ENCODE data around the gene ITPRIPL1. TPM values are rescaled to one million over a fixed set of nuclear protein-coding genes. Genes with fewer than 3 reads are reported as not detected.

The ITPRIPL1 gene
- total and polyA plus RNA-seq, 2 of the 8 experiments (the other 6 are each of a cell fraction or from before 2014, with no cell fraction given) = 10.6 to 16.1 TPM

DNA sequence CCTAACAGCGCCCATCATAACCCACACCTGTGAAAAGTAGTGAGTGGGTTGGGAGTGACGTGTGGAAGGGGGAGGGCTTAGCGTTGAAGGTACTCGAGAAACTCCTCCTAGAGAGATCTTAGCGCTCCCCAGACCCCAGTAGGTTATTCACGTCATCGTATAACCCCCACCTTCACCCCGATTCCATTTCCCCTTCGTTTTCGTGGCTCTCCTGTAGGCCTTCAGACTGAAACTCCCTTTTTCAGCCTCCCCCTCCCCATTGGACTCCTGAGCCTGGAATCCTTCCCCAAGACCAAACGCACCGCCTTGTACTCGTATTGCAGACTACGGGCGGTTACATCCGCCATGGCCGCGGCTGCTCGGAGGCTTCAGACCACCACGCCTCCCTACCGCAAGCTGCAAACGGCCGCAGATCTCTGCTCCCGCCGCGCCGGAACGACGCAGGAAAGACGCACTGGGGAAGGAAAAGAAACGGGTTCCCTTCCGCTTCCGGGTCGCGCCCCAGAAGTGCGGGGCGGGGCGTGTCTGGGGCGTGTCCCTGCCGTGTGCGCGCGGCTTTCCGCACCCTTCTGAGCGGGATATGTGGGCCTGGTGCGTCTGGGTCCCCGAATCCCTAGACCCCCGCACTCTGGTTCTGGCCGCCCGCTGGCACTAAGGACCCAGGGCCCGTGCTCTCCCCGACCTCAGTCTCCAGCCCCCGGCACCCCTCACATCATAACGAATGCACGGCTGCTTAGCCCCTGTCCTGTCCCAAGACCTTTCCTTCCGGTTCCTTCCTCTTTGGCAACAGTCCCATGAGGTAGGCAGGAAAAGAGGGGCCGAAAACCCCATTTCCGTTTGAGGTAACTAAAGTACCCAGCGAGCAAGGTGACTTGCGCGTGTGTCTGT, 19.8 kb upstream of the ITPRIPL1 start, which contains the start of gene SNRNP200 (continued):
- TF ChIP-seq, protein P1, sequence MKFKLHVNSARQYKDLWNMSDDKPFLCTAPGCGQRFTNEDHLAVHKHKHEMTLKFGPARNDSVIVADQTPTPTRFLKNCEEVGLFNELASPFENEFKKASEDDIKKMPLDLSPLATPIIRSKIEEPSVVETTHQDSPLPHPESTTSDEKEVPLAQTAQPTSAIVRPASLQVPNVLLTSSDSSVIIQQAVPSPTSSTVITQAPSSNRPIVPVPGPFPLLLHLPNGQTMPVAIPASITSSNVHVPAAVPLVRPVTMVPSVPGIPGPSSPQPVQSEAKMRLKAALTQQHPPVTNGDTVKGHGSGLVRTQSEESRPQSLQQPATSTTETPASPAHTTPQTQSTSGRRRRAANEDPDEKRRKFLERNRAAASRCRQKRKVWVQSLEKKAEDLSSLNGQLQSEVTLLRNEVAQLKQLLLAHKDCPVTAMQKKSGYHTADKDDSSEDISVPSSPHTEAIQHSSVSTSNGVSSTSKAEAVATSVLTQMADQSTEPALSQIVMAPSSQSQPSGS (IDR thresholded peaks at IDR 0.05; ENCODE audit: low read length) = no peak
- no peak for TF ChIP-seq HDAC6 (IDR thresholded peaks at IDR 0.05; ENCODE audit: low read depth, low read length)
- peak in 1 of 2 experiments; percentile 40; a peak in 1 of 4 replicates for TF ChIP-seq HDAC2 (IDR thresholded peaks at IDR 0.05; ENCODE audit: borderline replicate concordance in 1 of 2, low read depth in 2 of 2, low read length in 2 of 2)
- TF ChIP-seq POLR2A (IDR thresholded peaks at IDR 0.05; ENCODE audit: control extremely low read depth in 1 of 2, low read depth in 2 of 2, low read length in 2 of 2) = peak; percentile 60 to 85
- TF ChIP-seq, protein P2, sequence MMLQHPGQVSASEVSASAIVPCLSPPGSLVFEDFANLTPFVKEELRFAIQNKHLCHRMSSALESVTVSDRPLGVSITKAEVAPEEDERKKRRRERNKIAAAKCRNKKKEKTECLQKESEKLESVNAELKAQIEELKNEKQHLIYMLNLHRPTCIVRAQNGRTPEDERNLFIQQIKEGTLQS (IDR thresholded peaks at IDR 0.05; ENCODE audit: insufficient read depth, low read depth, low read length) = no peak
- TF ChIP-seq SUZ12 (IDR thresholded peaks at IDR 0.05; ENCODE audit: low read length) = no peak
- TF ChIP-seq RNF2 (IDR thresholded peaks at IDR 0.05; ENCODE audit: borderline replicate concordance, low read depth, low read length, missing control alignments, poor library complexity, severe bottlenecking) = no peak
- no peak; the same call in 1 of the 2 replicates for TF ChIP-seq KDM5A (IDR thresholded peaks at IDR 0.05; ENCODE audit: low read length)
- TF ChIP-seq CHD2 (IDR thresholded peaks at IDR 0.05; ENCODE audit: low read length) = 0 out of 2 replicates have a peak, but pooled peaks have one; percentile 30
- TF ChIP-seq POU5F1 (IDR thresholded peaks at IDR 0.05; ENCODE audit: low read depth, low read length) = no peak
- peak; percentile 92 for TF ChIP-seq EGR1 (IDR thresholded peaks at IDR 0.05; ENCODE audit: borderline replicate concordance, low read depth, low read length)
- TF ChIP-seq FOSL1 (IDR thresholded peaks at IDR 0.05; ENCODE audit: insufficient read depth, low read depth, low read length) = no peak
- peak; percentile 92 for TF ChIP-seq PHF8 (conservative IDR thresholded peaks at IDR 0.05; ENCODE audit: low read depth, low read length)
- TF ChIP-seq ASH2L (IDR thresholded peaks at IDR 0.05; ENCODE audit: low read length) = peak; percentile 92
- TF ChIP-seq, protein P3, sequence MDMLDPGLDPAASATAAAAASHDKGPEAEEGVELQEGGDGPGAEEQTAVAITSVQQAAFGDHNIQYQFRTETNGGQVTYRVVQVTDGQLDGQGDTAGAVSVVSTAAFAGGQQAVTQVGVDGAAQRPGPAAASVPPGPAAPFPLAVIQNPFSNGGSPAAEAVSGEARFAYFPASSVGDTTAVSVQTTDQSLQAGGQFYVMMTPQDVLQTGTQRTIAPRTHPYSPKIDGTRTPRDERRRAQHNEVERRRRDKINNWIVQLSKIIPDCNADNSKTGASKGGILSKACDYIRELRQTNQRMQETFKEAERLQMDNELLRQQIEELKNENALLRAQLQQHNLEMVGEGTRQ (IDR thresholded peaks at IDR 0.05; ENCODE audit: low read length) = no peak
- no peak for TF ChIP-seq BACH1 (IDR thresholded peaks at IDR 0.05; ENCODE audit: low read length)

Measured in H1 (cell line).